Colonic mucosa (tissue), 4 donors: Measurements from ENCODE around the gene COL23A1. TPM values are rescaled to one million over a fixed set of nuclear protein-coding genes. Genes with fewer than 3 reads are reported as not detected.
A peak's percentile ranks its signal among the peaks of the same experiment; 100 is the strongest.

Experiments
- DNase-seq: peaks from one replicate; pipeline ENCODE4 v3.0.0-alpha.2; 2020
- H3K27ac ChIP-seq: fragments of 200-600 bp; one replicate; pipeline ENCODE4 v1.8.0; 2021
- H3K27me3 ChIP-seq: fragments of 200-600 bp; one replicate; pipeline ENCODE4 v1.8.0; 2021
- H3K36me3 ChIP-seq: fragments of 200-600 bp; one replicate; pipeline ENCODE4 v1.8.0; 2021
- H3K4me1 ChIP-seq: fragments of 200-600 bp; one replicate; pipeline ENCODE4 v1.8.0; 2021; ENCODE audit warnings: mild to moderate bottlenecking
- H3K4me3 ChIP-seq: fragments of 200-600 bp; one replicate; pipeline ENCODE4 v1.8.0; 2021
- H3K9ac ChIP-seq, 2 donors: one replicate each; pipeline ENCODE4 v1.7.0; 2013; ENCODE audit warnings: control low read depth in 2 of 2, low read depth in 2 of 2, low read length in 2 of 2
- H3K9me3 ChIP-seq: fragments of 200-600 bp; one replicate; pipeline ENCODE4 v1.8.0; 2021
- intact Hi-C: fragments of 100-400 bp; cut with DNase I; formaldehyde crosslinking; loops from one replicate; pipeline ENCODE4 v1.14.1; 2022
- total RNA-seq, 2 donors: library from RNA; stranded (reverse); fragmentation: NEBNext Ultra II Directional in 1 of 2; extraction: Animal tissue kit (Norgen Biotek cat#: 25700) in 1 of 2; gene quantifications; one replicate each; pipeline ENCODE4 v1.2.1, GENCODE V29; 2021
- TF ChIP-seq, protein P1 (sequence below): fragments of 200-600 bp; IDR thresholded peaks from one replicate; pipeline ENCODE4 v1.8.0; 2022; ENCODE audit warnings: antibody characterized with exemption, mild to moderate bottlenecking
- donor health status: healthy.
- donor health status: DM: no; HTN: no; CAD: no.
- donor health status: DM: no; HTN: no; CAD: no.

COL23A1 gene
- total RNA-seq, 2 donors from 2014 or later: 0.37 to 0.49 TPM

GRCh38 chr5:178627259-178627598, 37.0 kb upstream of the COL23A1 start:
- H3K27ac ChIP-seq: peak overlapping the region; percentile 89
- H3K4me3 ChIP-seq: peak overlapping the region; percentile 74
- H3K4me1 ChIP-seq: peaks cover 5% of the 10 kb centered on the region
- no peak overlapping the region for H3K9ac ChIP-seq
- no peak for DNase-seq
- H3K9me3 ChIP-seq: no peaks in the 10 kb centered on the region
- TF ChIP-seq, protein P1, sequence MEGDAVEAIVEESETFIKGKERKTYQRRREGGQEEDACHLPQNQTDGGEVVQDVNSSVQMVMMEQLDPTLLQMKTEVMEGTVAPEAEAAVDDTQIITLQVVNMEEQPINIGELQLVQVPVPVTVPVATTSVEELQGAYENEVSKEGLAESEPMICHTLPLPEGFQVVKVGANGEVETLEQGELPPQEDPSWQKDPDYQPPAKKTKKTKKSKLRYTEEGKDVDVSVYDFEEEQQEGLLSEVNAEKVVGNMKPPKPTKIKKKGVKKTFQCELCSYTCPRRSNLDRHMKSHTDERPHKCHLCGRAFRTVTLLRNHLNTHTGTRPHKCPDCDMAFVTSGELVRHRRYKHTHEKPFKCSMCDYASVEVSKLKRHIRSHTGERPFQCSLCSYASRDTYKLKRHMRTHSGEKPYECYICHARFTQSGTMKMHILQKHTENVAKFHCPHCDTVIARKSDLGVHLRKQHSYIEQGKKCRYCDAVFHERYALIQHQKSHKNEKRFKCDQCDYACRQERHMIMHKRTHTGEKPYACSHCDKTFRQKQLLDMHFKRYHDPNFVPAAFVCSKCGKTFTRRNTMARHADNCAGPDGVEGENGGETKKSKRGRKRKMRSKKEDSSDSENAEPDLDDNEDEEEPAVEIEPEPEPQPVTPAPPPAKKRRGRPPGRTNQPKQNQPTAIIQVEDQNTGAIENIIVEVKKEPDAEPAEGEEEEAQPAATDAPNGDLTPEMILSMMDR: no peak
- no peaks in the 10 kb centered on the region for H3K36me3 ChIP-seq
- no peaks in the 10 kb centered on the region for H3K27me3 ChIP-seq
- intact Hi-C loops: no loop called here

DNA sequence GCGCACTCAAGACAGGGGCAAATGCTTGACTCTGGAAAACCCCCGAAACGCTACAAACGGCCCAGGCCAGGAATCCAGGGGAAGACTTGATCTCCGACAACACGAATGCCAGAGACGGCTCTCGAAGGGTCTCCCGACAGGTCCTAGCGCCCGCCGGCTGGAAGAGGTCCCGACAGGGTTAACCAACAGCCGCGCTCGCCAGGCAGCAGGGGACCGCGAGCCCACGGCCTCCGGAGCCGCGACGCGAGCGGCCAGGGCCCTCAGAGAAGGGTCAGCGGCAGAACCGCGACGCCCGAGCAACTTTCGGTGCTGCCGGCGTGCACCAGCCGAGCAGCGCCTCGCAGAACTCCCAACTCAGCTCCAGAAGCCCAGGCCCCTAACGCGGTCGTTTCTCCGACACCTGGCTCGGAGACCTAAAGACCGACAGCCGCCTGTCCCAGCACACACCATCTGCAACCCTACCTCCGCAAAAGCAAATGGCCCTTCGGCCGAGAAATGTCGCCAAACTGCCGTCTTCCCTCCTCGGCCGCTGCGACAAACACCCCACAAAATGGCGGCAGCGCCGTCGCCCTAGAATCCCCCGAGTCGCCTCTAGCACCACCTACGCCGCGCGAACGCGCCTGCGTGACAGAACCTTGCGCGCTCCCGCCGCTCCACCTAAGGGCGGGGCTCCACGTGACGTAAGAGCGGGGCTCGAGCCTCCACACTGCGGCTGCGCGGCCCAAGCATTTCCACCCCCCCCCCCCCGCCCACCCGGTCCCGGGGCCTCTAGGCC, 36.5 kb upstream of the COL23A1 start, which contains the start of gene CLK4:
TSS of gene CLK4 (minus strand) at position 567 of the 775 bp plus-strand sequence. CDS start 3,634 bp downstream, outside the sequence.
- H3K9ac ChIP-seq: peak within 1 kb of the TSS; percentile 85 to 88
- H3K4me1 ChIP-seq: peaks cover 5% of the 10 kb centered on the region
- peak within 1 kb of the TSS; percentile 74 for H3K4me3 ChIP-seq
- H3K36me3 ChIP-seq: no peaks in the 10 kb centered on the region
- H3K9me3 ChIP-seq: no peaks in the 10 kb centered on the region
- DNase-seq: peak; percentile 97
- H3K27me3 ChIP-seq: no peaks in the 10 kb centered on the region
- intact Hi-C loops: no loop called here
- TF ChIP-seq, protein P1: no peak
- H3K27ac ChIP-seq: peak within 1 kb of the TSS; percentile 89

GRCh38 chr5:178625679-178626483, 35.7 kb upstream of the COL23A1 start:
- Histone ChIP-seq H3K9ac (peak overlapping the region; percentile 85 to 88), H3K4me3 (peak overlapping the region; percentile 74), H3K4me1 (peaks cover 5% of the 10 kb centered on the region), H3K36me3 (no peaks in the 10 kb centered on the region), H3K27me3 (no peaks in the 10 kb centered on the region), H3K9me3 (no peaks in the 10 kb centered on the region), H3K27ac (peak overlapping the region; percentile 89)
- peak; percentile 59 for DNase-seq
- intact Hi-C loops: no loop called here
- TF ChIP-seq, protein P1: no peak

- no peaks in the 10 kb centered on the region for H3K9me3 ChIP-seq
- H3K4me1 ChIP-seq: peaks cover 5% of the 10 kb centered on the region
- intact Hi-C loops: no loop called here
- peak overlapping the region; percentile 74 for H3K4me3 ChIP-seq
- H3K27me3 ChIP-seq: no peaks in the 10 kb centered on the region
- H3K27ac ChIP-seq: no peak overlapping the region
- no peak overlapping the region for H3K9ac ChIP-seq
- DNase-seq: no peak
- H3K36me3 ChIP-seq: no peaks in the 10 kb centered on the region
- TF ChIP-seq, protein P1: no peak
These were observed 34.7 kb upstream of the COL23A1 start for GRCh38 chr5:178624631-178625546.
